Keratinocyte (primary cell): Measurements from ENCODE around the gene GNAS-AS1. TPM values are rescaled to one million over a fixed set of nuclear protein-coding genes. Genes with fewer than 3 reads are reported as not detected.

Source experiments
- DNase-seq: peaks from one replicate; pipeline ENCODE4 v3.0.0-alpha.2; 2011; ENCODE audit warnings: low read depth, missing footprints, low spot score
- FAIRE-seq: peaks from 2 replicates; lab custom pipeline; 2011; peaks lifted over from hg19 to GRCh38; lab: Jason Lieb, UNC
- H2AFZ ChIP-seq: 2 replicates; pipeline ENCODE4 v1.6.0; 2012; ENCODE audit warnings: low read length, control low read depth, inconsistent platforms; ENCODE audit not compliant: control insufficient read depth
- H3K27ac ChIP-seq: 2 replicates; pipeline ENCODE4 v1.5.1; 2011; ENCODE audit warnings: low read length; ENCODE audit not compliant: control insufficient read depth, insufficient read depth
- H3K27me3 ChIP-seq: 3 replicates; pipeline ENCODE4 v1.6.0; 2011; ENCODE audit warnings: low read length; ENCODE audit not compliant: control insufficient read depth, insufficient read depth; ENCODE audit errors: extremely low read depth
- H3K36me3 ChIP-seq, 2 experiments: 2 replicates in 1 of 2; 3 replicates in 1 of 2; pipeline ENCODE4 v1.5.1; 2011; ENCODE audit warnings: low read length in 2 of 2, mild to moderate bottlenecking in 1 of 2; ENCODE audit not compliant: control insufficient read depth in 2 of 2, insufficient read depth in 2 of 2; ENCODE audit errors: extremely low read depth in 1 of 2
- H3K4me1 ChIP-seq: 3 replicates; pipeline ENCODE4 v1.5.1; 2011; ENCODE audit warnings: low read length; ENCODE audit not compliant: control insufficient read depth, insufficient read depth; ENCODE audit errors: extremely low read depth
- H3K4me2 ChIP-seq: 3 replicates; pipeline ENCODE4 v1.6.0; 2011; ENCODE audit warnings: low read depth, low read length; ENCODE audit not compliant: control insufficient read depth, insufficient read depth; ENCODE audit errors: extremely low read depth
- H3K4me3 ChIP-seq, 3 experiments: fragments of 200-600 bp in 1 of 3; sonication (generic) in 1 of 3; 2 replicates in 2 of 3; 3 replicates in 1 of 3; pipeline ENCODE4 v1.5.1; 2011 to 2016; ENCODE audit warnings: low read length in 3 of 3, mild to moderate bottlenecking in 3 of 3, control low read depth in 2 of 3, inconsistent platforms in 1 of 3, low read depth in 1 of 3, mixed read lengths in 1 of 3, mixed run types in 1 of 3, moderate library complexity in 1 of 3; ENCODE audit not compliant: control insufficient read depth in 2 of 3, insufficient read depth in 2 of 3; ENCODE audit errors: extremely low read depth in 1 of 3
- H3K79me2 ChIP-seq: 2 replicates; pipeline ENCODE4 v1.6.0; 2012; ENCODE audit warnings: low read length; ENCODE audit not compliant: control insufficient read depth, insufficient read depth
- H3K9ac ChIP-seq: 3 replicates; pipeline ENCODE4 v1.6.0; 2011; ENCODE audit warnings: low read length; ENCODE audit not compliant: control insufficient read depth, insufficient read depth; ENCODE audit errors: extremely low read depth
- H3K9me1 ChIP-seq: 3 replicates; pipeline ENCODE4 v1.6.0; 2011; ENCODE audit warnings: low read length; ENCODE audit not compliant: control insufficient read depth, insufficient read depth; ENCODE audit errors: extremely low read depth
- H3K9me3 ChIP-seq: 2 replicates; pipeline ENCODE4 v1.5.1; 2012; ENCODE audit warnings: low read depth, low read length; ENCODE audit not compliant: control insufficient read depth
- H4K20me1 ChIP-seq: 3 replicates; pipeline ENCODE4 v1.6.0; 2011; ENCODE audit warnings: low read length; ENCODE audit not compliant: control insufficient read depth, insufficient read depth; ENCODE audit errors: extremely low read depth
- EZH2 ChIP-seq: IDR thresholded peaks from one replicate; pipeline ENCODE4 v1.6.1; 2012; ENCODE audit warnings: inconsistent platforms, mild to moderate bottlenecking, low read length, moderate library complexity
- dilution Hi-C: fragments of 300-500 bp; cut with MboI; formaldehyde crosslinking; loops from one replicate; pipeline ENCODE4 v1.7.0; 2020; ENCODE audit warnings: low sequenced_read_pairs; ENCODE audit not compliant: extremely low pct_ligation_motif_present
- polyA plus RNA-seq, 5 experiments: library from polyadenylated mRNA; depleted of rRNA in 3 of 5; stranded (reverse) in 3 of 5; stranded (forward) in 1 of 5; unstranded in 1 of 5; fragments of >200 nt; gene quantifications; 1 replicate in 1 of 5; 2 replicates in 3 of 5; 3 replicates in 1 of 5; pipeline versions ENCODE4 v1.2.1 to v1.2.3, GENCODE V29; 2011 to 2012; ENCODE audit warnings: missing spikeins in 2 of 5, low read depth in 1 of 5, low replicate concordance in 1 of 5
- TF ChIP-seq, protein P1 (sequence below), 3 experiments: IDR thresholded peaks in 1 of 3; conservative IDR thresholded peaks in 1 of 3; optimal IDR thresholded peaks in 1 of 3; 2 replicates in 2 of 3; 3 replicates in 1 of 3; pipeline versions ENCODE3 to v1.5.1; 2011; ENCODE audit warnings: low read length in 3 of 3, mild to moderate bottlenecking in 3 of 3, moderate library complexity in 2 of 3, control low read depth in 1 of 3, inconsistent platforms in 1 of 3; ENCODE audit not compliant: insufficient read depth in 2 of 3; ENCODE audit errors: extremely low read depth in 1 of 3

The GNAS-AS1 gene
- polyA plus RNA-seq, 1 donor (not counting 4 experiments of a cell fraction or from before 2014, with no cell fraction given): 0.31 TPM

DNA sequence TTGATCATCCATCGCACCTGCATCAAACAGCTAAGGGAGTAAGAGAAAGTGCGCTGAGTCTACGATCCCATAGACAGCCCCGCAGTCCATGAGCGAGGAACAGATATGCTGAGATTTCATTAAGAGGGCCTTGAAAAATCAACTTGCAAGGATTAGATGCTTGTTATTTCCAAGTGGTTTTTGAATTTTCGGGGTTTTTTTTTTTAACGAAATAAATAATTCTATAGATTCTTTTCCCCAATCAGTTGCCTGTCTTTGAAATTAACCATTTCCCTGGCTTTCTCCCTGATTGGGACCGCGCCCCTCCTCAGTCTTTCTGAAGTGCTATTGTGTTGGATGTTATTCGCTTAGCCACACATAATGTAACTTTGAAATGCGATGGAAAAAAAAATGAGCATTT is 48.6 kb downstream of the GNAS-AS1 start:
- no peak overlapping the region for H3K4me2 ChIP-seq
- no peak for FAIRE-seq
- TF ChIP-seq, protein P1, sequence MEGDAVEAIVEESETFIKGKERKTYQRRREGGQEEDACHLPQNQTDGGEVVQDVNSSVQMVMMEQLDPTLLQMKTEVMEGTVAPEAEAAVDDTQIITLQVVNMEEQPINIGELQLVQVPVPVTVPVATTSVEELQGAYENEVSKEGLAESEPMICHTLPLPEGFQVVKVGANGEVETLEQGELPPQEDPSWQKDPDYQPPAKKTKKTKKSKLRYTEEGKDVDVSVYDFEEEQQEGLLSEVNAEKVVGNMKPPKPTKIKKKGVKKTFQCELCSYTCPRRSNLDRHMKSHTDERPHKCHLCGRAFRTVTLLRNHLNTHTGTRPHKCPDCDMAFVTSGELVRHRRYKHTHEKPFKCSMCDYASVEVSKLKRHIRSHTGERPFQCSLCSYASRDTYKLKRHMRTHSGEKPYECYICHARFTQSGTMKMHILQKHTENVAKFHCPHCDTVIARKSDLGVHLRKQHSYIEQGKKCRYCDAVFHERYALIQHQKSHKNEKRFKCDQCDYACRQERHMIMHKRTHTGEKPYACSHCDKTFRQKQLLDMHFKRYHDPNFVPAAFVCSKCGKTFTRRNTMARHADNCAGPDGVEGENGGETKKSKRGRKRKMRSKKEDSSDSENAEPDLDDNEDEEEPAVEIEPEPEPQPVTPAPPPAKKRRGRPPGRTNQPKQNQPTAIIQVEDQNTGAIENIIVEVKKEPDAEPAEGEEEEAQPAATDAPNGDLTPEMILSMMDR (optimal IDR thresholded peaks at IDR 0.05 in 1 of 3, IDR thresholded peaks at IDR 0.05 in 1 of 3, conservative IDR thresholded peaks at IDR 0.05 in 1 of 3; ENCODE audit: extremely low read depth in 1 of 3, insufficient read depth in 2 of 3, low read length in 3 of 3): no peak
- no peak for TF ChIP-seq EZH2

DNA sequence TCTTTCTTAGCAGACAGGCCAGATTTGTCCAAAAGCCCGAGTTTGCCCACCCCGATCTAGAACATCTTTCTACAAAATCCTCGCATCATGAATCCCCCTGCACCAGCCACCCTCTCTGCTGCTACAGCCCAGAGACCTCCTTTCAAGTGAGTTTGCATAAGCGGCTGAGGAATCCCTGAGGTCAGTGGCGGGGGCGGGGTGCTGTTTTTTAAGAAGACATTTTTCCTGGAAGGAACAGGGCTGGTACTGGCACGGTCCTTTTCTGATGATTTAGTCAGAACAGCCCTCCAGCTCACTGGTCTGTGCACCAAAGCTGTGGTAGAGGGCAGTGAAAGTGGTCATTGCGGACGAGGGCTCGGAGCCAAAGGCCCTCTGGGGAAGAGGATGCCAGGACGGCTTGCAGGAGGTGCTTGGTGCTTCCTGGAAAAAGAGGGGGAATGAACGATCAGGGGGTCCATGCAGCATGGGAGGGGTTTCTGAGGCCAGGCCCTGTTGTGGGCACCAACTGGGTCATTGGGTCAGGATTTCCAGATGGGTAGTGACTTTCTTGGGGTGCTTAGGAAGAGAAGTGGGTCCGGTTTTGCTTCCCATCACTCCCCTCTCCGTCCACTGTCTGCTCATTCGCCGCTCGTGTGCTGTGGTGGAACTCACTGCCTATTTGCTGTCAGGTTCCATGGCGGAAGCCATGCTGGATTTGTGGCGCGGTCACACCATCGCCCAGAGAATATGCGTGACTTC is 50.4 kb downstream of the GNAS-AS1 start:
- H3K4me3 ChIP-seq: no peak overlapping the region
- H4K20me1 ChIP-seq: peaks cover 2% of the 10 kb centered on the region
- H3K9ac ChIP-seq: no peak overlapping the region
- DNase-seq (no peak), FAIRE-seq (no peak)
- H3K27me3 ChIP-seq: peaks cover 13% of the 10 kb centered on the region
- H3K36me3 ChIP-seq: no peaks in the 10 kb centered on the region
- no peaks in the 10 kb centered on the region for H3K79me2 ChIP-seq
- H3K9me1 ChIP-seq: no peaks in the 10 kb centered on the region
- H3K27ac ChIP-seq: no peak overlapping the region
- dilution Hi-C loops: no loop called here
- H3K4me2 ChIP-seq: no peak overlapping the region
- TF ChIP-seq, protein P1 (optimal IDR thresholded peaks at IDR 0.05 in 1 of 3, IDR thresholded peaks at IDR 0.05 in 1 of 3, conservative IDR thresholded peaks at IDR 0.05 in 1 of 3; ENCODE audit: extremely low read depth in 1 of 3, insufficient read depth in 2 of 3, low read length in 3 of 3): no peak
- TF ChIP-seq EZH2: no peak
- no peaks in the 10 kb centered on the region for H3K9me3 ChIP-seq
- H2AFZ ChIP-seq: no peak overlapping the region
- no peaks in the 10 kb centered on the region for H3K4me1 ChIP-seq

More for the DNA sequence above, 48.6 kb downstream of the GNAS-AS1 start:
- H3K9me1 ChIP-seq: no peaks in the 10 kb centered on the region
- H3K4me1 ChIP-seq: no peaks in the 10 kb centered on the region
- no peaks in the 10 kb centered on the region for H3K9me3 ChIP-seq
- peaks cover 5% of the 10 kb centered on the region for H4K20me1 ChIP-seq
- no peak for DNase-seq
- H3K27me3 ChIP-seq: peaks cover 23% of the 10 kb centered on the region
- no peak overlapping the region for H2AFZ ChIP-seq
- no peak overlapping the region for H3K4me3 ChIP-seq
- no peaks in the 10 kb centered on the region for H3K79me2 ChIP-seq
- H3K27ac ChIP-seq: no peak overlapping the region
- dilution Hi-C loops: no loop called here
- no peaks in the 10 kb centered on the region for H3K36me3 ChIP-seq
- no peak overlapping the region for H3K9ac ChIP-seq
